ENCODE measurements around the gene FOXP1. TPM values are rescaled to one million over a fixed set of nuclear protein-coding genes. Genes with fewer than 3 reads are reported as not detected.

Gene FOXP1
- total RNA-seq, 2 donors from 2014 or later = 41.7 to 94.3 TPM

DNA sequence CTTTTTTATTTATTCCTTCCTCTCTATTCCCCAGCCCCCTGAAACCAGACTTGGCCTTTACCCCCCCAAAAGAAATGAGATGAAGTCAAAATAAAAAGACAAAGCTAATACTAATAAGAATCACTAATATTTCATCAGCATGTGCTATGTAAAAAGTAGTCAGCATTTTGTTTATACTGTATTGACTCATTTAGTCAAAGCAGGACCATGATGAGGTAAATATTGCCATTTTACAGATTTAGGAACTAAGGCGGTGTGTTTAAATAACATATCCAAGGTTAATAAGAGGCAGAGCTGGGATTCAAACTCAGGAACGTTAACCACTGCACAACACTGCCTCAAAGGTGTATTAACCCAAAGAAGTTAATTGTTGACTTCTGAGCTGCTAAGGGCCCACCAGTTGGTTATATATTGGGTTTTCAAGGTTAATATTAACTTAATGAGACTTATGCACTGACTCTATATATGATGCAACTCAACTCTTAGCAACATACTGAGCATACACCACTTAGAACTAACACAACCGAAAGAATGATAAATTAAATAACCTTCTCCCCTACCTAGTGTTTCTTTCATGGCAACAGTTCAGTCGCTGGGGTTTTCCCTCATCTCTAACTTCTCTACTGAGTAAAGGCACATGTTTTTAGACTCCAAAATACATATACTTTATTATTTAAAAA, 34.7 kb downstream of the FOXP1 start:
- Histone ChIP-seq H3K27me3 (ENCODE audit: control insufficient read depth, insufficient read depth, low read length, poor library complexity, severe bottlenecking) (no peaks in the 10 kb centered on the region), H3K9me3 (ENCODE audit: control insufficient read depth, low read length) (no peaks in the 10 kb centered on the region), H3K4me1 (ENCODE audit: control insufficient read depth, insufficient read depth, low read length) (no peaks in the 10 kb centered on the region), H3K27ac (ENCODE audit: low read depth, low read length) (no peak overlapping the region), H3K4me3 (ENCODE audit: low read length) (no peak overlapping the region), H3K9ac (ENCODE audit: extremely low read depth, low read length, poor library complexity, severe bottlenecking) (no peak overlapping the region), H3K36me3 (ENCODE audit: control insufficient read depth, insufficient read depth, low read length) (no peaks in the 10 kb centered on the region)
- no peaks in the 10 kb centered on the region for H3K27me3 Mint-ChIP-seq (ENCODE audit: insufficient read depth)
- no peak for TF ChIP-seq CTCF (conservative IDR thresholded peaks at IDR 0.05)
- no peak for DNase-seq
- no peak overlapping the region for H3K4me3 Mint-ChIP-seq
- H3K4me1 Mint-ChIP-seq = peaks cover 21% of the 10 kb centered on the region
- 90 to 95% methylated on average over 2 to 4 of the region's 4 CpGs for WGBS, 2 experiments (ENCODE audit: insufficient coverage in 1 of 2, insufficient read length in 1 of 2)
- no peaks in the 10 kb centered on the region for H3K9me3 Mint-ChIP-seq
- H3K36me3 Mint-ChIP-seq (ENCODE audit: low read depth) = peaks cover 3% of the 10 kb centered on the region
- H3K27ac Mint-ChIP-seq = no peak overlapping the region

DNA sequence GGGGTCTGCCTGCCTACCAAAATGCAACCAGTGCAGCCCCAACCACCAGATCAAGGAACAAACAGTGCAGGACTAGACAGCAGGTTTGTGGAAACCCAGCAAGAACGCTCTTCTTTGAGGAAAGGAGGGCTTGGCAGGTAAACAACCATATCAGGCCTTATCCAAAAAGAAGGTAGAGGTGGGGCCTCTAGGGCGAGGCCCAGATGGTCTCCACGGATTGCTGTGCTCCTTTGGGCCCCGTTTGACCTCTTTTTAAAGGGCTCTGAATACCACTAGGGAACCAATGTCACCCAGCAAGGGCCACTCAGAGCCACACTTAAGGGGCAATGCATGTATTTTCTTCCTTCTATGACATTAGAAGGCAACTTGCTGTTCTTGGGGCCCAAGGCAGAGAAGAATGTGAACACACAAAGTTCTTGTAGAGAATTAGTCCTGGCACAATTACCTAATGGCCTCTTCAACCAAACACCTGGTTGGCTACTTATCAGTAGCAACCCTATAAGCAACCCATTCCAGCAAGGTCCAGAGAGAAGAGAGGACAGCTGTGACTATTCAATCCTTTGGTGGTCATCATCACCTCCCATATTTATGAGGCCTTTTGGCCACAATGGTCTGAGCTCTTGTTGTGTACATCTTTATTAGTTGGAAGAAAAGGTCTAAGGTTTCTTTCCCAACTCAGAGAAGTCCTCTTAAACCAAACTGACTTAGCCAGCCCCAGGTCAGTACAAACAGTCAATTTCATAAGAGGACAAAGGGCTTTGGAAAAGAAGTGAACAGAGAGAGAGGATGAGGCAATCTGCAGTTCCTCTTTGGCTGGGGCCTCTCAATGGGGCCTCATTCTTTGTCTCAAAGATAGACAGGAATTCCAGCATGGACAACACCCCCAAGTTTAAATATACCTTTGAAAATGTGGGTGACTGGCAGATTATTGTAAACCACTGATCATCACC, 36.0 kb downstream of the FOXP1 start:
- Mint-ChIP-seq H3K9me3 (no peaks in the 10 kb centered on the region), H3K27ac (no peak overlapping the region), H3K4me1 (peaks cover 22% of the 10 kb centered on the region), H3K27me3 (ENCODE audit: insufficient read depth) (no peaks in the 10 kb centered on the region), H3K36me3 (ENCODE audit: low read depth) (peaks cover 3% of the 10 kb centered on the region), H3K4me3 (no peak overlapping the region)
- Histone ChIP-seq H3K4me1 (ENCODE audit: control insufficient read depth, insufficient read depth, low read length) (no peaks in the 10 kb centered on the region), H3K27ac (ENCODE audit: low read depth, low read length) (no peak overlapping the region), H3K9ac (ENCODE audit: extremely low read depth, low read length, poor library complexity, severe bottlenecking) (no peak overlapping the region), H3K4me3 (ENCODE audit: low read length) (no peak overlapping the region), H3K27me3 (ENCODE audit: control insufficient read depth, insufficient read depth, low read length, poor library complexity, severe bottlenecking) (no peaks in the 10 kb centered on the region), H3K36me3 (ENCODE audit: control insufficient read depth, insufficient read depth, low read length) (no peaks in the 10 kb centered on the region), H3K9me3 (ENCODE audit: control insufficient read depth, low read length) (no peaks in the 10 kb centered on the region)
- DNase-seq = no peak
- 86 to 87% methylated on average over 3 to 4 of the region's 4 CpGs for WGBS, 2 experiments (ENCODE audit: insufficient coverage in 1 of 2, insufficient read length in 1 of 2)
- no peak for TF ChIP-seq CTCF (conservative IDR thresholded peaks at IDR 0.05)

DNA sequence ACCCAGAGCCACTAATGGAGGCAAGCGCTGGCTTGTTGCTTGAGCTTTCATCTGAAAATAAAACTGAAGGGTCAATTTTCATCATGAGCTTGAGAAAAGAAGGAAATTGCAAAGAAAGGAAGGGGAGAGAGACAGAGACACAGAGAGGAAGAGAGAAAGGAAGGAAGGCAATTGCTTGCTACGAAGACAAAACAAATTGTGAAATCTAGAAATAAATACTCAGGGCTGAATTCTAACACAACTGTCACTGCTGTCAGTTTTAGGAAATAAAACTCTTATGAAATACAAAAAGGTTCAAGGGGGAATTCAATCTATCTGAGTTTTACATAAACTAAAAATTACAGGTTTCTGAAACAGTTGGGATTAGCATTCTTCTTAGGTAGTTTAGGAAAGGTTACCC, 36.7 kb downstream of the FOXP1 start:
- Histone ChIP-seq H3K36me3 (ENCODE audit: control insufficient read depth, insufficient read depth, low read length) (no peaks in the 10 kb centered on the region), H3K9me3 (ENCODE audit: control insufficient read depth, low read length) (no peaks in the 10 kb centered on the region), H3K9ac (ENCODE audit: extremely low read depth, low read length, poor library complexity, severe bottlenecking) (no peak overlapping the region), H3K4me3 (ENCODE audit: low read length) (no peak overlapping the region), H3K4me1 (ENCODE audit: control insufficient read depth, insufficient read depth, low read length) (no peaks in the 10 kb centered on the region), H3K27me3 (ENCODE audit: control insufficient read depth, insufficient read depth, low read length, poor library complexity, severe bottlenecking) (no peaks in the 10 kb centered on the region), H3K27ac (ENCODE audit: low read depth, low read length) (no peak overlapping the region)
- peaks cover 26% of the 10 kb centered on the region for H3K4me1 Mint-ChIP-seq
- no peak overlapping the region for H3K27ac Mint-ChIP-seq
- H3K4me3 Mint-ChIP-seq = no peak overlapping the region
- no peak for DNase-seq
- no peaks in the 10 kb centered on the region for H3K9me3 Mint-ChIP-seq
- 99 to 100% methylated on average over 1 to 2 of the region's 2 CpGs for WGBS, 2 experiments (ENCODE audit: insufficient coverage in 1 of 2, insufficient read length in 1 of 2)
- TF ChIP-seq CTCF (conservative IDR thresholded peaks at IDR 0.05) = no peak
- H3K36me3 Mint-ChIP-seq (ENCODE audit: low read depth) = peaks cover 6% of the 10 kb centered on the region
- no peaks in the 10 kb centered on the region for H3K27me3 Mint-ChIP-seq (ENCODE audit: insufficient read depth)
